Ovary (tissue), 9 donors: Measurements from ENCODE around the gene SLC25A31. TPM values are rescaled to one million over a fixed set of nuclear protein-coding genes. Genes with fewer than 3 reads are reported as not detected.

Experiments
- DNase-seq, 5 donors: peaks; one replicate each; pipeline ENCODE4 v3.0.0-alpha.2; 2019 to 2020
- H3K27ac ChIP-seq, 2 donors: fragments of 200-600 bp; one replicate each; pipeline versions ENCODE4 v1.5.1 to v1.8.0; 2019 to 2022
- H3K27me3 ChIP-seq: fragments of 200-600 bp; one replicate; pipeline ENCODE4 v1.8.0; 2022
- H3K36me3 ChIP-seq: fragments of 200-600 bp; sonication (generic); one replicate; pipeline ENCODE4 v1.5.1; 2019
- H3K4me1 ChIP-seq: one replicate; pipeline ENCODE4 v1.8.1; 2013; ENCODE audit warnings: mild to moderate bottlenecking, moderate library complexity; ENCODE audit not compliant: insufficient read depth
- H3K4me3 ChIP-seq: fragments of 200-600 bp; sonication (generic); one replicate; pipeline ENCODE4 v1.5.1; 2017
- H3K9me3 ChIP-seq, 2 donors: fragments of 200-600 bp in 1 of 2; sonication (generic) in 1 of 2; one replicate each; pipeline versions ENCODE4 v1.5.1 to v1.8.1; 2013 to 2019; ENCODE audit warnings: mild to moderate bottlenecking in 1 of 2, moderate library complexity in 1 of 2
- CTCF ChIP-seq, 3 donors: fragments of 450-650 bp in 2 of 3; fragments of 200-600 bp in 1 of 3; IDR thresholded peaks; one replicate each; pipeline versions ENCODE4 v1.5.1 to v1.8.0; 2016 to 2022; ENCODE audit warnings: antibody characterized with exemption in 3 of 3, mild to moderate bottlenecking in 1 of 3
- EP300 ChIP-seq: sonication (generic); formaldehyde crosslinking; IDR thresholded peaks from one replicate; pipeline ENCODE4 v1.6.1; 2017; ENCODE audit warnings: antibody characterized with exemption
- POLR2A ChIP-seq: fragments of 450-650 bp; IDR thresholded peaks from one replicate; pipeline ENCODE4 v1.6.1; 2017; ENCODE audit warnings: antibody characterized with exemption, mild to moderate bottlenecking, moderate library complexity
- WGBS, 3 donors: extraction: QIAGEN DNeasy Blood & Tissue Kit in 1 of 3; methylation state at CpG; one replicate each; pipeline versions ENCODE4 v1.1.5 to v1.1.7; 2013 to 2017; 5-methylcytosine and 5-hydroxymethylcytosine counted together
- intact Hi-C, 4 donors: fragments of 100-400 bp; cut with DNase I; formaldehyde crosslinking; loops; one replicate each; pipeline versions ENCODE4 v1.11.0 to v1.15.1; 2022 to 2023
- polyA plus RNA-seq, 2 donors: library from polyadenylated mRNA; stranded (reverse); fragments of 200-250 nt in 1 of 2; fragments of 350-450 nt in 1 of 2; fragmentation: Illumina TruSeq in 1 of 2; extraction: RNeasy Lipid Tissue Mini Kit (QIAGEN cat#74804) in 1 of 2; gene quantifications; one replicate each; pipeline ENCODE4 v1.2.3, GENCODE V29; 2013 to 2014
- total RNA-seq, 7 donors: library from RNA; depleted of rRNA in 2 of 7; stranded (reverse); fragments of >200 nt in 2 of 7; fragmentation: NEBNext Ultra II Directional in 3 of 7; extraction: Animal tissue kit (Norgen Biotek cat#: 25700) in 3 of 7; gene quantifications; one replicate each; pipeline versions ENCODE4 v1.1.0 to v1.2.4, GENCODE V29; 2016 to 2023
- donor health status: DM: no; HTN: no; CAD: no; lungs with moderate emphysema.
- donor health status: DM: no; HTN: no; CAD: no.
- donor health status: Bipolar disorder and iron deficiency.
- donor health status: DM: yes; HTN: yes; CAD: no.
- donor health status: DM: no; HTN: no; CAD: no.
- donor health status: DM: yes; HTN: yes; CAD: no.

The SLC25A31 gene
- total and polyA plus RNA-seq, 9 donors, result 0.12 TPM; not detected in 8

DNA sequence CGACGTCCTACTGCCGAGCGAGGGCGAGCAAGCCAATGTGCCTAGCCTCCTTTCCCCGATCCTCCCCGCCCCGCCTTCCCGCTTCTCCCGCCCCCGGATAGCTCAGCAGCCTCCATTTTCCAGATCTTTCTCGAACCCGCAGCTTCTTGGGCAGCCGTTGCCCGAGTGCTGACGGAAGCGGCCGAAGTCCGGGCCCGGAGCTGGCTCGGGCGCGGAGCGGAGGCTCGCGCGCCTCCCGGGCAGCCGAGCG, 51.8 kb downstream of the SLC25A31 start:
- Histone ChIP-seq H3K4me3 (peak overlapping the region; percentile 79), H3K36me3 (no peaks in the 10 kb centered on the region), H3K27ac (peak overlapping the region; percentile 48 to 50), H3K4me1 (no peaks in the 10 kb centered on the region), H3K27me3 (no peaks in the 10 kb centered on the region), H3K9me3 (no peaks in the 10 kb centered on the region)
- intact Hi-C loops, result loop anchor here in 2 of 4 donors (5.0 to 10.0 kb wide), 2 partner anchors 183 to 185 kb away; partner anchors contain the start of genes ABHD18 (in 2 of the 2) and MFSD8 (in 2 of the 2)
- WGBS, 3 donors, result 1% methylated on average over 30 of the region's 30 CpGs
- TF ChIP-seq POLR2A, result no peak
- peak in 3 of 5 donors; percentile 88 to 90 (median 89) for DNase-seq

DNA sequence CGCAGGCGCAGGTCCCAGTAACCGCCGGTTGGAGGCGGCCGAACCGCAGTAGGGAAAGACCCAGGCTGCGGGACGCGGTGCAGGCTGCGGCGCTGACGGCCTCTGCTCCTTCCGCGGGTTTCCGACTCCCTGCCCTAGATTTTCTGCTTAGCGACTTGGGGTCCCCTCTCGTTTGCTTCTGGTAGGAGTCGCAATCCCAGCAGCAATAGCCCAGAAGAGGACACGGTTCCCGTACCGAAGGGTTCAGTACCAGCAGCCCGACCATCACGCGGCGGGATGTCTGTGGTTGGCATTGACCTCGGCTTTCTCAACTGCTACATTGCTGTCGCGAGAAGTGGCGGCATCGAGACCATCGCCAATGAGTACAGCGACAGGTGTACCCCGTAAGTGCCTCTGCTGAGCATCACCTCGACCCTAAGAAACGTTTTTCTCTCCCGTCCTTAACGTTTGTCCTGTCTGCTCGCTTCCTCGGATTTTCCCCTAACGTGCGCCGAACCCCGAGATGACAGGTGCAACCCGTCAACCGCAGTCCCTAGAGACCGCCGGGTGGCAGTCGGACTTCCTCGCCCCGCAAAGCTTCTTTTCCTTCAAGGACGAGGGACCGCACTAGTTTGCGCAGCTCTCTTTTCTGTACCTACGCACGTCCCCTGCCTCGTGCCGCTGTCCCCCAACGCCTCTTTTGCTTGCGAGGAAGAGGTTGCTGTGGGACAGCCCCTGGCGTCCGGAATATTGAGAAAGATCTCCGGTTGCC, 52.2 kb downstream of the SLC25A31 start, which contains the start of gene HSPA4L:
Gene HSPA4L, plus strand, starts transcription at position 48 of the 751 bp plus-strand sequence. Its CDS starts 229 bp downstream, at position 277.
- no peak for TF ChIP-seq EP300
- peak in 2 of 3 donors; percentile 54 to 55 for TF ChIP-seq CTCF (IDR thresholded peaks at IDR 0.05)
- peak; percentile 82 for TF ChIP-seq POLR2A
- intact Hi-C loops, result loop anchor here in 2 of 4 donors (5.0 to 10.0 kb wide), 2 partner anchors 182 to 185 kb away; partner anchors contain the start of genes ABHD18 (in 2 of the 2) and MFSD8 (in 2 of the 2)
- 0% methylated on average over 63 of the region's 63 CpGs for WGBS, 3 donors
- no peaks in the 10 kb centered on the region for H3K27me3 ChIP-seq
- H3K36me3 ChIP-seq, result no peaks in the 10 kb centered on the region
- DNase-seq, result peak in 3 of 5 donors; percentile 76 to 85 (median 81)
- H3K4me1 ChIP-seq, result no peaks in the 10 kb centered on the region
- H3K4me3 ChIP-seq, result peak within 1 kb of the TSS; percentile 79
- peak within 1 kb of the TSS; percentile 48 to 50 for H3K27ac ChIP-seq
- H3K9me3 ChIP-seq, result no peaks in the 10 kb centered on the region

- TF ChIP-seq CTCF (IDR thresholded peaks at IDR 0.05) (no peak), POLR2A (peak; percentile 38), EP300 (no peak)
- 3 to 4% (median 4%) methylated on average over 25 of the region's 25 CpGs for WGBS, 3 donors
- Histone ChIP-seq H3K4me1 (no peaks in the 10 kb centered on the region), H3K27me3 (no peaks in the 10 kb centered on the region), H3K4me3 (peak overlapping the region; percentile 79), H3K36me3 (no peaks in the 10 kb centered on the region), H3K27ac (peak overlapping the region in 1 of 2 donors; percentile 50), H3K9me3 (no peaks in the 10 kb centered on the region)
- DNase-seq, result peak; percentile 66 to 81 (median 77)
- intact Hi-C loops, result loop anchor here in 2 of 4 donors (5.0 to 10.0 kb wide), 2 partner anchors 182 to 184 kb away; partner anchors contain the start of genes ABHD18 (in 2 of the 2) and MFSD8 (in 2 of the 2)
Measured at GRCh38 chr4:127783026-127783769, 53.0 kb downstream of the SLC25A31 start.

DNA sequence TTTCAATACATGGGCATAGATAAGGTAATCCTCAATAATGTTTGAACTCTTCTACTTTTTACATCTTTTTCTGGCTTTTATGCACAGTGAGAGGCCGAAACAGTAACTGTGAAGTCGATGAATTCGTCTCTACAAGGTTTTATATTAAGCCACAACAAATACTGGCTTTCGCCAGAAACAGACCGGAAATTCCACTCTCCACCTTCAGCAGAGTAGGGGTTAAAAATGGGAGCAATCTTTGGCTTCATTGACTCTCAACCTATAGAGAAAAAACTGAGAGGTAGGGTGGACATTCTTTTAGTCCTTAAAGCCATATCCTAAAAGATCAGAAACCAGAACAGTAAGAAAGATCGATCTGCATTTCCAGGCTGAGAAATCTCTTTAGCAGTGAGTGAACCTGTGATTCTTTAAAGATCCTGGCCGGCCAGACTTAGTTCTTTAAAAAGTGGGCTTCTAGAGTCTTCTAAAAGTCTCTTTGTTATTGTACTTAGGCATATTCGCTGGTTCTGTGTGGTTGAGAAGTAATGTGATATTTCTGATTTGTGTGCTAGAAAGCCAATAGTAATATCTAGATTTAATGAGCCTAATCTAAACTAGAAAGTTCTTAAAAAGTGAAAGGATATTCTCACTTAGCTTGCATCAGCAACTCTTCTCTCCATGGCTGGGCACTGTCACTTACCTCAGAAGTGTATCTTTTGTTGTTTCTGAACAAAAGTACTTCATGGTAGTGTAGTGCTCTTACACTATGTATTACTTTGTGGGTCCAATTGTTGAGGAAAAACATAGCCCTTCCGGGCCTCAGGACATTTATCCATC, 54.0 kb downstream of the SLC25A31 start:
- no peak for TF ChIP-seq CTCF (IDR thresholded peaks at IDR 0.05)
- TF ChIP-seq POLR2A, result no peak
- Histone ChIP-seq H3K4me3 (no peak overlapping the region), H3K27me3 (no peaks in the 10 kb centered on the region), H3K27ac (no peak overlapping the region), H3K4me1 (no peaks in the 10 kb centered on the region), H3K36me3 (no peaks in the 10 kb centered on the region), H3K9me3 (no peaks in the 10 kb centered on the region)
- WGBS, 3 donors, result 85 to 88% (median 85%) methylated on average over 9 of the region's 9 CpGs
- intact Hi-C loops, result loop anchor here in 2 of 4 donors (5.0 to 10.0 kb wide), 2 partner anchors 181 to 183 kb away; partner anchors contain the start of genes ABHD18 (in 2 of the 2) and MFSD8 (in 2 of the 2)
- no peak for DNase-seq
